GM18505 (cell line): ENCODE measurements around the gene IKZF4.

Experiments
- ATAC-seq: cut with Tn5 transposase; IDR thresholded peaks from one replicate; pipeline ENCODE4 v1.9.1; 2021; ENCODE audit not compliant: unreplicated experiment
- POLR2A ChIP-seq: IDR thresholded peaks from 4 replicates; pipeline ENCODE4 v1.6.1; 2011; ENCODE audit warnings: borderline replicate concordance; ENCODE audit not compliant: insufficient read depth, insufficient read length; ENCODE audit errors: extremely low read depth

Gene IKZF4

GRCh38 chr12:56007564-56008559, 13.0 kb upstream of the IKZF4 start:
- no peak for TF ChIP-seq POLR2A
- no peak for ATAC-seq

- no peak for TF ChIP-seq POLR2A
- no peak for ATAC-seq
These were observed 10.7 kb upstream of the IKZF4 start for GRCh38 chr12:56010111-56010570.

GRCh38 chr12:56011509-56012090, 9.2 kb upstream of the IKZF4 start:
- no peak for ATAC-seq
- TF ChIP-seq POLR2A = no peak

- no peak for TF ChIP-seq POLR2A
- no peak for ATAC-seq
These were observed 7.4 kb upstream of the IKZF4 start for GRCh38 chr12:56013482-56013881.

DNA sequence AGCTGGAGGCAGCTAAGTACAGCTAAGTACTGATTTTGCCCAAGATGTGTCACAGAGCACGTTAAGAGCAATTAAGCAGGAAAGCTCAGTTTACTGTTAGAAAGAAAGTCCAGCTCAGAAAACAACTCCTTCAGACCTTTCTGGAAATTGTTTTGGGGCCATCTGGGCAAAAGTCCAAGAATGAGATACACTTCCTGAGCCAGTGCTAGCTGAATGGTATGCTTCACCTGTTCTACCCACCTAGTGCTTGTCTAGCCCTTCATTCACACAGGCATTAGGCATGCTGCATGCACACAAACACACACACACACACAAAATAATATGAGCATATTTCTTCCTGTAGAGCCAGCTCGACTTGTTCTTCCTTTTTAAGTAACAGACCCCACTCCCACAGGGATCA, 6.6 kb upstream of the IKZF4 start:
- TF ChIP-seq POLR2A = no peak
- no peak for ATAC-seq

DNA sequence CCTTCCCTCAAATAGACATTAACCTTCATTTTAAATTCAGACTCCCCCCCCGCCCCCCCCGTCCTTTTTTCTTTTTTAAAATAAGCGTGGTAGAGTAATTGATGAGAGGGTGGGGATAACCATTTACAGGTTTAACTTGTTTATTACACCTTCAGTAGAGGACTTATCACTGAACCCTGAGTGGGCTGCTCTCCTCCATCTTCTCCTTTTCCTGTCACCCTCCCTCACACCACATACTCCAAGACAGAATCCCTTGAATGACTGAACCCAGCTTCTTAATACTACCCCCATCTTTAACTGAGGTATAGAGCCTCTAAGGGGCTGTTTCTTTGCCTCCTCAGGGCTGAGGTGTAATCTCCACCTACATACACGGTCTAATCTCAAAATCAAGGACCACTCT, 3.7 kb upstream of the IKZF4 start:
- ATAC-seq = no peak
- no peak for TF ChIP-seq POLR2A

DNA sequence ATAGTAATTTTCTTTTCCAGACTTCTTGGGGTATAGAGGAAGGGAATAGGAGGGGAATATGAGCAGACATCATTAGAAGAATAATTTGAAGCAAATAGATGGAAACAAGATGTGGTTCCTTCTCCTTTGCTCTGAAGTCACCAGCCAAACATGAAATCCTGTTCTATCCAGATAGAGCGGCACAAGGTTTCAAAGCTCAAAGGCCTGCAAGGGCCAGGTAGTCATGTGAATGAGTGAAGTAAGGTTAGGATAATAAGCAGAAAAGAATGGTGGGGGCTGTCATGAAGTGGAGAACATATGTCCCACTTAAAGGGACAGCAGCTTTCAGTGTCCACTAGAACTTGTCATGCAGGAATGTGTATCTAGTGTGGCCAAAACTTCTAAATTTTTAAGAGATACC, 2.5 kb upstream of the IKZF4 start:
- ATAC-seq = no peak
- no peak for TF ChIP-seq POLR2A

- TF ChIP-seq POLR2A = no peak
- no peak for ATAC-seq
These were observed 1.1 kb downstream of the IKZF4 start for GRCh38 chr12:56021889-56022497.

- no peak for ATAC-seq
- no peak for TF ChIP-seq POLR2A
These were observed 7.8 kb downstream of the IKZF4 start for GRCh38 chr12:56028511-56029165.

DNA sequence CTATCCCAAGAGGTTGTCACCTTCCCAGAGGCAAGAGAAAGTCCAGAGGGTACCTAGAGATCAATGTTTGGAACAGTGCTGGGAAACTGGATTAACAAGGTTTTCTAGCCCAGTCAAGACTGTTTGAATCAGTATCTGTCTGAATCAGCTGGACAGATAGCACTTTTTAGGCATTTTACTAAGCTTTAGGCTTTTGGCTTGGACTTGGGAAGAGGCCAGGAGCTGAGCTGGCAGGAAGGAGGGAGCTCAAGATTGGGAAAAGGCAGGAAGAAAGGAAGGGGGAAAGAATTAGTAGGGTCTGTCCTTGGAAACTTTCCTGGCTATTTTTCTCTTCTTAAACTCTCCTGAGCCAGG, 8.3 kb downstream of the IKZF4 start:
- no peak for TF ChIP-seq POLR2A
- no peak for ATAC-seq

DNA sequence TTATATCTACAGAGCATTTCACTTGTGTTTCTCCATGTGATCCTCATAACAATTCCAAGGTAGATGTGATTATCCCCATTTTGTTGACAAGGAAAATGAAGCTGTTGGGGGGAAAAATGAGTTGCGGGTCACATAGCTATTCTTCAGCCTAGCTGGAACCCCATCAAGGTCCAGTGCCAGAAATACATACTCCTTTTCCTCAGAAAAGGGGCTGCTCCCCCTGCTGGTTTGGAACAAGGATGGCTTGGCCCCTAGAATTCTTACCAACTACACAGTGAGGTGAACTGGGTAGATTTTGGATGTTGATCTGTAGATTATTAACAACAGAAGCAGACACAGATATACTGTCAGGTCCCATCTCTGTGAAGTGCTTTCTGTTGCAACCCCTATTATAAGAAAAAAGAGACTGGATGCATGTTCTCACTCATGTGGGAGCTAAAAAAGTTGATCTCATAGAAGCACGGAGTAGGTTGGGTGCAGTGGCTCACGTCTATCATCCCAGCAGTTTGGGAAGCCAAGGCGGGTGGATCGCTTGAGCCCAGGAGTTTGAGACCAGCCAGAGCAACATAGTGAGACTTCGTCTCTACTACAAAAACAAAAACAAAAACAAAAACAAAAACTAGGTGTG, 8.9 kb downstream of the IKZF4 start:
- ATAC-seq = no peak
- no peak for TF ChIP-seq POLR2A

GRCh38 chr12:56031987-56032386, 11.1 kb downstream of the IKZF4 start:
- no peak for TF ChIP-seq POLR2A
- no peak for ATAC-seq
